ENCODE data around the gene PEX11B.
"Not testable (repeated sequence)": the region's sequence is repeated elsewhere in the genome, so short reads cannot be mapped to it uniquely, and the experiment has no call there.

PEX11B gene

DNA sequence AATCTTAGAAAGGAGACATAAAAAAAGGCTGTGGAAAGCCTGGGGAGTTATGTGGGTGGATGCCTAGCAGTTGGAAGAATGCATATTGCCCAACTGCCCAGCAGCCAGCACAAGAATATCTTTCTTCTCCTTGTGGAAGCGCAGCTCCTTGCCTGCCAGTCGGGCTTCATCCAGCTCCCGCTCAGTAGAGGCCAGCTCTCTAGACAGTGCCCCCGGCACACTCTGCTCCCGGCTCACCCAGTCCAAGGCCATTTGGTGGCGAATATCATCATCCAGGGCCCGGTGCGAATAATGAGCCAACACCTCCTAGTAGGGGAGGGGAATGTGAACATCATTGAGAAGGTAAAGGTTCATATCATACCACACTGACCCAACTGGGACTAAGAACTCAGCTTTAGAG is 17.7 kb upstream of the PEX11B start:
- no peaks in the 10 kb centered on the region for H3K9me3 ChIP-seq (ENCODE audit: severe bottlenecking)
- H3K27me3 ChIP-seq (ENCODE audit: insufficient read depth, low read depth, severe bottlenecking): no peaks in the 10 kb centered on the region
- H3K36me3 ChIP-seq: peaks cover 4% of the 10 kb centered on the region
- no peak overlapping the region for H3K4me3 ChIP-seq (ENCODE audit: low read depth, low read length)
- peak overlapping the region; percentile 20 for H3K27ac ChIP-seq
- no peak for DNase-seq
- TF ChIP-seq, protein P1, sequence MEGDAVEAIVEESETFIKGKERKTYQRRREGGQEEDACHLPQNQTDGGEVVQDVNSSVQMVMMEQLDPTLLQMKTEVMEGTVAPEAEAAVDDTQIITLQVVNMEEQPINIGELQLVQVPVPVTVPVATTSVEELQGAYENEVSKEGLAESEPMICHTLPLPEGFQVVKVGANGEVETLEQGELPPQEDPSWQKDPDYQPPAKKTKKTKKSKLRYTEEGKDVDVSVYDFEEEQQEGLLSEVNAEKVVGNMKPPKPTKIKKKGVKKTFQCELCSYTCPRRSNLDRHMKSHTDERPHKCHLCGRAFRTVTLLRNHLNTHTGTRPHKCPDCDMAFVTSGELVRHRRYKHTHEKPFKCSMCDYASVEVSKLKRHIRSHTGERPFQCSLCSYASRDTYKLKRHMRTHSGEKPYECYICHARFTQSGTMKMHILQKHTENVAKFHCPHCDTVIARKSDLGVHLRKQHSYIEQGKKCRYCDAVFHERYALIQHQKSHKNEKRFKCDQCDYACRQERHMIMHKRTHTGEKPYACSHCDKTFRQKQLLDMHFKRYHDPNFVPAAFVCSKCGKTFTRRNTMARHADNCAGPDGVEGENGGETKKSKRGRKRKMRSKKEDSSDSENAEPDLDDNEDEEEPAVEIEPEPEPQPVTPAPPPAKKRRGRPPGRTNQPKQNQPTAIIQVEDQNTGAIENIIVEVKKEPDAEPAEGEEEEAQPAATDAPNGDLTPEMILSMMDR (IDR thresholded peaks at IDR 0.05; ENCODE audit: low read depth, low read length): no peak

DNA sequence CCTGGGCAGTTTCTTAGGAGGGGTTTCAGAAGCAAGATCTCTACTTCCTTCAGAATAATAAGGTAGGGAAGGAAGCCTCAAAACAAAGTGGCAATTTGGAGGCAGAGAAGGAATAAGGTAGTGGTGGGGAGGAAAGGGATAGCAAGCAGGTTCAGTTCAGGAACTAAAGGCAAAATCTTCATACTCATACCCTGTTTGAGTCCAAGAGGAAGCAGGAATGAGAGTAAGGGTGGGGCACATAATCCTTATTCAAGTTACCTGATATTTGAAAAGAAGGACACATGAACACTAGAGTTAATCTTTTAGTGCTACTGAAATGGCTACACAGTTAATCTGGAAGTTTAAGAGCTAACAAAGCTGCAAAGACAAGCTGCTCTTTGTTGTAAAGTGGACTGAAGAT is 17.2 kb upstream of the PEX11B start:
- peaks cover 1% of the 10 kb centered on the region; the same call in 1 of the 2 replicates for H3K36me3 ChIP-seq
- H3K27me3 ChIP-seq (ENCODE audit: insufficient read depth, low read depth, severe bottlenecking): no peaks in the 10 kb centered on the region
- TF ChIP-seq, protein P1 (IDR thresholded peaks at IDR 0.05; ENCODE audit: low read depth, low read length): no peak
- no peaks in the 10 kb centered on the region for H3K9me3 ChIP-seq (ENCODE audit: severe bottlenecking)
- no peak overlapping the region for H3K4me3 ChIP-seq (ENCODE audit: low read depth, low read length)
- no peak for DNase-seq
- H3K27ac ChIP-seq: peak overlapping the region; percentile 20

DNA sequence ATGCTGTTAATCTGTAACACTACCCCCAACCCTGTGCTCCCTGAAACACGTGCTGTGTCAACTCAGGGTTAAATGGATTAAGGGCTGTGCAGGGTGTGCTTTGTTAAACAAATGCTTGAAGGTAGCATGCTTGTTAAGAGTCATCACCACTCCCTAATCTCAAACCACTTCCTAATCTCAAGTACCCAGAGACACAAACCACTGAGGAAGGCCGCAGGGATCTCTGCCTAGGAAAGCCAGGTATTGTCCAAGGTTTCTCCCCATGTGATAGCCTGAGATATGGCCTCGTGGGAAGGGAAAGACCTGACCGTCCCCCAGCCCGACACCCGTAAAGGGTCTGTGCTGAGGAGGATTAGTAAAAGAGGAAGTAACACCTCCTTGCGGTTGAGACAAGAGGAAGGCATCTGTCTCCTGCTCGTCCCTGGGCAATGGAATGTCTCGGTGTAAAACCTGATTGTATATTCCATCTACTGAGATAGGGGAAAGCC is 14.0 kb upstream of the PEX11B start:
- H3K4me3 ChIP-seq (ENCODE audit: low read depth, low read length); H3K36me3 ChIP-seq; H3K9me3 ChIP-seq (ENCODE audit: severe bottlenecking); H3K27me3 ChIP-seq (ENCODE audit: insufficient read depth, low read depth, severe bottlenecking): not testable (repeated sequence)
- DNase-seq: peak; percentile 79
- peak overlapping the region; percentile 72 for H3K27ac ChIP-seq
- TF ChIP-seq, protein P1 (IDR thresholded peaks at IDR 0.05; ENCODE audit: low read depth, low read length): peak; percentile 10; the same call in 1 of the 2 replicates

DNA sequence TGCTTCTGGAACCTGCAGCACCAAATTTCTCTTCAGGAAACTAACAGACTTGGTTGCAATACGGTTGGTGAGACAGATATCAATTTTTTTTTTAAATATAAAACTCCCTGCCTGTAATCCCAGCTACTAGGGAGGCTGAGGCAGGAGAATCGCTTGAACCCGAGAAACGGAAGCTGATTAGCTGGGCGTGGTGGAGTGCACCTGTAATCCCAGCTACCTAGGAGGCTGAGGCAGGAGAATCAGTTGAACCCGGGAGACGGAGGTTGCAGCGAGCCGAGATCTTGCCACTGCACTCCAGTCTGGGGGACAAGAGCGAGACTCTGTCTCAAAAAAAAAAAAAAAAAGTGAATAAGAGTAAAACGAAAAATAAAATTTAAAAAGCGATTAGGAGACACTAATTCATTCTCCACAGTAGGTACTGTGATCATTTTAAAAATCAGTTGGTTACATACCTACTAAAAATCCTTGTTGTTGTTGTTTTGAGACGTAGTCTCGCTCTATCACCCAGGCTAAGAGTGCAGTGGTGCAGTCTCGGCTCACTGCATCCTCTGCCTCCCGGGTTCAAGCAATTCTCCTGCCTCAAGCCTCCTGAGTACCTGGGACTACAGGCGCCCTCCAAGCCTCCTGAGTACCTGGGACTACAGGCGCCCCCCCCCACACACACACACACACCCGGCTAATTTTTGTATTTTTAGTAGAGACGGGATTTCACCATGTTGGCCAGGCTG is 9.6 kb upstream of the PEX11B start:
- H3K36me3 ChIP-seq: peaks cover 22% of the 10 kb centered on the region
- peak overlapping the region; percentile 95 for H3K27ac ChIP-seq
- TF ChIP-seq, protein P1 (IDR thresholded peaks at IDR 0.05; ENCODE audit: low read depth, low read length): no peak
- peak; percentile 40 for DNase-seq
- H3K27me3 ChIP-seq (ENCODE audit: insufficient read depth, low read depth, severe bottlenecking): no peaks in the 10 kb centered on the region
- peak overlapping the region; percentile 78 for H3K4me3 ChIP-seq (ENCODE audit: low read depth, low read length)
- H3K9me3 ChIP-seq (ENCODE audit: severe bottlenecking): no peaks in the 10 kb centered on the region

DNA sequence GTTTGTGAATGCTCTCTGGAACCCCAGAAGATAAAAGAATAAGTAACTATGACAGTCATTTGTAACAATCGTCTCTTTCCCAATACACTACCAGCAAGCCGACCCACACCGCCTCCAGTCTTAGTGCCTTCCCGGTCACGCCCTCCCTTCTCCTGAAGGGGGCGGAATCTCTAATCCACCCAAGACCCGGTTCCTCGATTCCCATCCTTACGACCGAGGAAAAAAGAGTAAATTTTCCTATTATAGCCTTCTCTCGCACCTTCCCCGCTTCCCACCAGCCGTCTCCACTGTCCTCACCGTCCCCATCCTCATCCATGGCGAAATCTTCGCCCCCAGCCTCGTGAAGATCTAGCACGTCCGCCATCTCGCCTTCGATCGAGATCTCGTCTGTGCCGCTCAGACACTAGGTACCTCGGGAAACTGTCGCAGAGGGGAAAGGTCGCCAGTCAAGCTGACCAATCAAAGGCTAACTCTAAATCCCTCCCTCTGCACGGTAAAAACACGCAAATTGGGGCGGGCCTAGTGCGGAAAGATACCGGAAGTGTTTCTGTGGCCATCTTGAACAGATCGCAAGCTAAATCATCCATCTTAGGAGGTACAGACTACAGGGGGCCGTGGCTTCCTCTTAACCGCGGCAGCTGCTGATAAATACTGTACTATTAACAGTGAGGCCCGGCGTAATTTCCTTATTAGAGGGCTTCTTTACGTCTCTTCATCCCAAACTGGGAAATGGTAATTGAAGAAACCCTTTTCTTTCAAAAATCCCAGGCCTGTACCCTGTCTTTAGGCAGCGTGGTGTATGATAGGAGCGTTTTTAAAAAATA is 8.8 kb upstream of the PEX11B start, which contains the start of gene RBM8A:
Gene RBM8A, minus strand, starts transcription at position 422 of the 824 bp plus-strand sequence. Its CDS starts 58 bp downstream, at position 364.
- Histone ChIP-seq H3K36me3 (peaks cover 30% of the 10 kb centered on the region), H3K27ac (peak within 1 kb of the TSS; percentile 95), H3K4me3 (ENCODE audit: low read depth, low read length) (peak within 1 kb of the TSS; percentile 78), H3K9me3 (ENCODE audit: severe bottlenecking) (no peaks in the 10 kb centered on the region), H3K27me3 (ENCODE audit: insufficient read depth, low read depth, severe bottlenecking) (no peaks in the 10 kb centered on the region)
- TF ChIP-seq, protein P1 (IDR thresholded peaks at IDR 0.05; ENCODE audit: low read depth, low read length): peak; percentile 88
- peak; percentile 100 for DNase-seq
